GM18511 (cell line): ENCODE measurements around the gene CYREN.
"Not testable (repeated sequence)": the region's sequence is repeated elsewhere in the genome, so short reads cannot be mapped to it uniquely, and the experiment has no call there.

ENCODE experiments used
- ATAC-seq: cut with Tn5 transposase; IDR thresholded peaks from one replicate; pipeline ENCODE4 v1.9.1; 2021; ENCODE audit warnings: mild to moderate bottlenecking, moderate library complexity; ENCODE audit not compliant: unreplicated experiment

Gene CYREN

DNA sequence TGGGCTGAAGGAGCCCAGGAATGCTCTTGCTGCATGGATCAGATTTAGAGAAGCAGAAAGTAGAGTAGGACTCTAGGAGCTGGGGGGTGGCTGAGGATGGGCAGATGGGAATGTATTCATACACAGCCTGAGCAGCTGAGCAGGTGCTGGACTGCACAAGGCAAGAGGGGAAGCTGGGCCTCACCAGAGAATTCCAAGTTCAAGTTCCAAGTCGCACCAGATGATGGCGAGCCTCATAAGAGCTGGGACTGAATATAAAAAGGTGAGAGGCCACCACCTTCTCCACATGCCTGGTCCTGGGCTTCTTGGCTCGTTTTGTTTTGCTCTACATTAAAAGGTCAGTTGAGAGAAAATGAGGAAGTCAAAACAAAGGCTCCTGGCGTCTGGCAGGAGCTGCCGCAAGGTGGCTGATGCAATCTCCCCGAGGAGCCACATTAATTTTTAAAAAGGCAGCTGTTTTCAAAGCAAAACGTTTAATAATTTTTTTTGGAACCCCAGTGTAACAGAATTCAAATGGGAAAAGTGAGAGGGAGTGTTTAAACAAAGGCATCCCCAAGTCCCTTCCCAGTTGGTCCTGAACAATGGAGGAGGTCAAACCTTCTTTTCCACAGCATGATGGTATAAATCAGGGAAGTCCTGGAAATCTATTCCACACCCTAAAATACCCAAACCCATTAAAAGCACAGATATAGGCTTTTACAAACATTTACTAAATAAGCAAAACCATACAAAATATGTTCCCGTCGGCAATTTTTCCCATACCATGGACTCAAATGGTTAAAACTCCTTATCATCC lies 9.5 kb downstream of the CYREN start:
- ATAC-seq: no peak

DNA sequence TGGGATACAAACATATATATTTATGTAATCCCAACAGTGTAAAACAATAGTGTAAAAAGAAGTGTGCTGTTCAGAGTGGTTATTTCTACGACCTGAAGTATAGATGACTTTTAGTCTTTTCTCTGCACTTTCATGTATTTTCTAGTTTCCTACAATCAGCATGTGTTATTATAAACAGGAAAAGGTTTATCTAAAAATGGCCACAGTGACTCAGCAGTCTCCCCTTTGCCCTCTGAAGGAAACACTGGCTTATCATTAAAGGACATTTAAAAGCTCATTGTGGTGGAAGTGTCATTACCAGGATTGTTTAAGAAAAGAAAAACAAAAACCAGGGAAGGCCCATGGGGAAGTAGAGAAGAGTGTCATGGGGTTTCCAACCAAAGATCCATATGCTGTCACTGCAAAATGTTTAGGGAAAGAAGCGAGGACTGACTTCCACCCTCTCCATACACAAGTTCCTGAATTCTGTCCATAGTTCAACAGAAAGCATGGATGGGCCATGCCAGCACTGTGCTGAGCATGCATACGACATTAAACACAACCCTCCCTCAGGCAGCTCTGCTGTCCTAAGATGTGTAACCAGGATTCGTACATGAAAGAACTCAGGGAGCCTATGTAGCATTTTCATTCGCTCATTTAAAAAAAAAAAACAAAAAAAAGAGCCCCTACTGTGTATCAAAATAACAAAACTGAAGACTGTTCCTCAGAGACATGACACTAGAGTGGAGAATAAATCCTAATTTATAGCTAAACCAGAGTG lies 10.2 kb downstream of the CYREN start:
- ATAC-seq: peak; percentile 60

DNA sequence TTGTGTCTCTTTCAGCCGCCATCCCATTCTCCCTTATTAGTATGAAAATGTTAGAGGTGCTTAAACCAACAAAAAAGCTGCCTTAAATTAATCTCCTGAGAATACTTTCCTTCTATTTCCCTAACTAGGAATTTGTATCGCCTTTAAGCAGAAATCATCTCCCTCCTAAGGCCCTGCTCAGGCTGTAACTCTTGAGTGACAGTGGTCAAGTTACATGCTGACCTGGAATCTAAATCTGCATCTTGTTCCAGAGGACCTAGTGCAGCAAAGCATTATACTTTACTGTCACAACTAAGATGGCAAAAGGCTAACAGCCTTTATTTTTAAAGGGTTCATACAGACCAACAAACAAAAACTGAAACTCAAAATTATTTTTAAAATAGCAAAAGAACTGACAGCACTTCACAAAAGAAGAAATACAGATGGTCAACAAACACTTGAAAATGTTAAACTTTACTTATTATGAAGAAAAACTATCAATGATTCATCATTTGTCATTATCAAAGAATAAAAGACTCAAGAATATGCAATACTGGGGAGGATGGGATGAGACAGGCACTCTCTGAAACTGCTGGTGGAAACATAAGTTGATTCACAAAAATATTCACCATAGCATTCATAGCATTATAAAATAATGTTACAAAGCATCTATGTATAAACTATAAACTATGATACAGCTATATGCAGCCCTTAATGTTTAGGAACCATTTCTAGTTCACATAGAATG lies 11.0 kb downstream of the CYREN start:
- ATAC-seq: no peak

DNA sequence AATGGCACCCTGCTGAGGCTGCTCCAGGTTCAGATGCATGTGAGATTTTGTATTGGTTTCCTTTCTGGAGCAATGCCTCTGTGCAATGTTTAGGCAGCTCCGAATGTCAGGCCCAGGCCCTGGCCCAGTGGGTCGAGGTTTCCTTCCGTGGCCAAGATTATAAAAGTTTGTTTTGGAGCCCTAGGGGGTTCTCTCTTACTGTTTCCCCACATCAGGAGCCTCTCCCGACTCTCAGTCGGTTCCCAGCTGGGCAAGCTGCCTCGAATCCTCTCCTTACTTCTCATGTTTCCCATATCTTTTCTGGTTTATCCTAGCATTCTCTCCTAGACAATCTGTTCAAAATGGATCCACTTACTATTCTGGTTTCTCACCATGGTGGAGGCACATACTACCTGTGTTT lies 11.6 kb downstream of the CYREN start:
- ATAC-seq: no peak

DNA sequence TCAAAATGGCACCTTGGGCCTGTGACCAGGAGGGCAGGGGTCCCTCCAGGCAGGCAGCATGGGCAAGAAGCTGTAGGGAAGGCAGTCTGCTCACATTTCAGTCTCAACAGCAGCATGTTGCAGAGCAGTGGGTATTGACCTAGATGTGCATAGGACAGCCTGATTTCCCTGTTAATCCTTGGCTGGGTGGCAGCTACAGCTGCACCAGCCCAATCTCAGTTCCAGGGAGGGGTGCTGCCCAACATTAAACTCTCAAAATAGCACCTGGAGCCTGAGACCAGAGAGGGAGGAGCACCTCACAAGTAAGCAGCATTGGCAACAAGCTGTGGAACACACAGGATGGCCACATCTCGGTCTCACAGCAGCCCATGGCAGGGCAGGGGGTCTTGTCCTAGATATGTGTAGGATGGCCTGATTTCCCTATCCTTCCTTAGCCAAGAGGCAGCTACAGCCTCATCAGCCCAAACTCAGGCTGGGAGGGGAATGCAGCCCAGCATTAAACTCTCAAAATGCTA lies 12.3 kb downstream of the CYREN start:
- ATAC-seq: no peak

DNA sequence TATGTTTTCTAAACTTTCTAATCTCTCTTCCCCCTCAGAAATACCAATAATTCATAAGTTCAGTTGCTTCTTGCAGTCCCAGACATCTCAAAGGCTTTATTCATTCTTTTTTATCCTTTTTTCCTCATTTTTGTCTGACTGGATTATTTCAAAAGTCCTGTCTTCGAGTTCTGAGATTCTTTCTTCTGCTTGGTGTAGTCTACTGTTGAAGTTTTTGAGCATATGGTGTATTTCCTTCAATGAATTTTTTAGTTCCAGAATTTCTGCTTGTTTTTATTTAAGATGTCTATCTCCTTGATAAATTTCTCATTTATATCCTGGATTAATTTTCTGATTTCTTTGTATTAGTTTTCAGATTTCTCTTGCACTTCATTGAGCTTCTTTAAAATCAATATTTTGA lies 14.2 kb downstream of the CYREN start:
- no peak for ATAC-seq

DNA sequence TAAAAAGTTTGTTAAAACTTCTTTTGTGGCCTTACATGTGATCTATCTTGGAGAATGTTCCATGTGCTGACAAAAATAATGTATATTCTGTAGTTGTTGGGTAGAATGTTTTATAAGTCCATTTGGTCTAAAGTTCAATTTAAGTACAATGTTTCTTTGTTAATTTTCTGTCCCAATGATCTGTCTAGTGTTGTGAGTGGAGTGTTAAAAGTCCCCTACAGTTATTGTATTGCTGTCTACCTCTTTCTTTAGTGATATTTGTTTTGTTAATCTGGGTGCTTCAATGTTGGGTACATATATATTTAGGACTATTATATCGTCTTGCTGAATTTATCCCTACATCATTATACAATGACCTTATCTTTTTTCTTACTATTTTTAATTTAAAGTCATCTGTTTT lies 15.8 kb downstream of the CYREN start:
- ATAC-seq: no peak

DNA sequence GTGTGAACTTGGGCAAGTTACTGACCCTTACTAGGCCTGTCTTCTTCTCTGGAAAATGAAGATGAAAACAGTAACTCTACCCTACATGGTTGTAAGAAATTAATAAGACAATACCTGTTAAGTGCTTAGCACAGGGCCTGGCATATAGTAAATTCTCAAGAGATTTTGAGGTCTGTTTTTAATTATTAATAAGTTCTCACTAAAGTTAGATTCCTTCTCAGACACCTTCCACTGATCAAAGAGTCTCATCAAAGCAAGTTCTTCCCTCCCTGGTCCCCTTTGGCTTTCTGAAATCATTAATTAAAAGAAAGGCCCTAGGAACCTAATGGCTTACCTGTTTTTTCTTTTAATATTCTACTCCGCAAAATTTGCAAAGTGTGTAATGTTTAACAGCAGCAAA lies 18.1 kb downstream of the CYREN start:
- no peak for ATAC-seq

DNA sequence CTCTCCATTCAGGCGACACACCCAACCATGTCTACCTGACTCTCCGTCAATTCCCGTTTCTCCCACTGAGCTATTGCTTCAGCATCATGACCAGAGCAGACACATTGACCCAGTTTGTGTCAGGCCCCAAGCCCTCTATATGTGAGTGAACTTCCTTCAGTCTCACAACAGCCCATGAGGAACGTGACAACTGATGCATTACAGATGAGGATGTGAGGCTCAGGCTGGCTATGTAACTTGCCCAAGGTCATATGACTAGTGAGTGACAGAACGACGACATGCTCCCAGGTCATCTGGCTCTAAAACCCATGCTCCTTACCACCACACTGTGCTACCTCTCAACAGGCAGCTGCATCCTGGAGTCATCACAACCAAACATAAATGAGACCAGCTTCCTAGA lies 19.0 kb downstream of the CYREN start:
- no peak for ATAC-seq

DNA sequence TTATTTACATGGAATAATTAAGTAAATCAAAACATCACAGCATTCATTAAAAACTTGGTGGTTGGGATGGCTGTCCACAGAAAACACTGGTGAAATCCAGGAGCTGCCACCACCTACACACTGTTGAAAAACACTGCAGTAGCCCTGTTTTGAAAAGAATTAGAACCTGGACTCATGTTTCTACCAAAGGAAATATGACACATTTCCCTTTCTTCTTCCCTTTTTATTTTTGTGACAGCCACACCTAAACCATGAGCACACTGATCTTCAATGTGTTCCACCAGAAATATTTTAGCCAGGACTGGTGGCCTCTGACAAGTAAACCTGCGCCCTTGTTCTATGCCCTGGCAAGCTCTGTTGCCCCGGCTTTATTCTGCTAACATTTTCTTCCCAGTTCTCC lies 19.4 kb downstream of the CYREN start:
- no peak for ATAC-seq

DNA sequence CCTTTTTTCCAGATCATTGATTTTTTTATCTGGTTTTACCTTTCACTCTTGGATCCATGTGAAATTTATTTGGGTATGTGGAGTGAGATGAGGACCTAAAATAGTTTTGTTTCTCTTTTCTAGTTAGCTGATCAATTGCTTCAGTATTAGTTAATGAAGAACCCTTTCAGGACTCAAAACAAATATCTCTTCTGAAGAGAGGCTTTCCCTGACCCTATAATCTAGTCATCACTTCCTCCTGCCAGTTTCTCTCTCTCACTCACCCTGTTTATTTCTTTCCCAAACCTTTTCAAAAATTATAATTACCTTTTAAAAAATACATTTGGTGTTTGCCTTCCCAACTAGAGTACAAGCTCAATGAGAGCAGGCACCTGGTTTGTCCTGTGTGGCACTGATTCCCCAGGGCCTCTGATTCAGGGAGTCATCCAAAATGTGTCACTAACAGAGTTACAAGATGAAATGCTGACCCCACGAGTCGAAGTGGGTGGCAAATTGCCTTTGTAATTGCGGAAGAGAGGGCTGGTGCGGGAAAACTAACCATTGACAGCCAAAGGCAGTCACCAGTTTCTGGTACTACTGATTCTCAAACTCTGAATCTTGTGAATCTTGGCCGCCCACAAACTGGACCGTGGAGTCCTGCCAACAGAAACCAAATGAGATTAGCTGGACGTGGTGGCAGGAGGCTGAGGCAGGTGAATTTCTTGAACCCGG lies 20.3 kb downstream of the CYREN start:
- no peak for ATAC-seq

DNA sequence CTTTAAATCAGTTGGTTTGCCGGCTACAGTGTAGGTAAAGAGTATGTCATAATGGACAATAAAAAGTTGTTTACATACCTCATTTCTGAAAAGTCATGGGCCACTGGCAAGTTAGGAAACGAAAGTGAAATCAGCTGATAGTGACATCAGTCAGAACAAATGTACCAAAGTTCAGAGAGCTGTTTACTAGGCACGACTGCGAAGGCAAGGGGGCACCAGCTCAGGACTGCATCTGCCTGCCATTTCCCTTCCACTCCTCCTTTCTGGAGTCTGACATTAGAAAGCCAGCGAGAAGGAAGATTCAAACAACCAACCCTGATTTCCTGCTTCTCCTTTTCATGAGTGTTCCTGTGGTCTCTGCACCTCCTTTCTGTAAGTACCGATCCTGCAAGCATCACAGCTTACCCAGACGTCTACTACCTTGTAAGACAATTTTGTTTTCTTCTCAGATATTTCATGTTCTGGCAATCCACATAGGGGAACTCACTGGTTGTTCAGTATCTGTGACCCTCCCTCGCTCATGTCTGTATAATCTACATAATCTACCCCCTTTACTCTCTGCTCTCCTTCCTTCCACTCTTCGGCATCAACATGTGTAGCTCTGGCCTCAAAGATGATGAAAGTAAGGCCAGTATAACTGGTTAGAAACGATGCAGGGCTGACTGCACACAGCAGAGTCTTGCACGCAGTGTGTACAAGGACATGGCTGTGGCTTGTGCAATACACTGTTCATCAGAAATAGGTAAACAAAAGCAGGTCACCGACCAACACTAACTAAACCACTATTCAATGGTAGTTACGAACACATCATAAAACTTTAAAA lies 22.4 kb downstream of the CYREN start, which contains the start of gene TMEM140:
TSS of gene TMEM140 (plus strand) at position 174 of the 823 bp plus-strand sequence. CDS start 16,370 bp downstream, outside the sequence.
- ATAC-seq: peak; percentile 73

DNA sequence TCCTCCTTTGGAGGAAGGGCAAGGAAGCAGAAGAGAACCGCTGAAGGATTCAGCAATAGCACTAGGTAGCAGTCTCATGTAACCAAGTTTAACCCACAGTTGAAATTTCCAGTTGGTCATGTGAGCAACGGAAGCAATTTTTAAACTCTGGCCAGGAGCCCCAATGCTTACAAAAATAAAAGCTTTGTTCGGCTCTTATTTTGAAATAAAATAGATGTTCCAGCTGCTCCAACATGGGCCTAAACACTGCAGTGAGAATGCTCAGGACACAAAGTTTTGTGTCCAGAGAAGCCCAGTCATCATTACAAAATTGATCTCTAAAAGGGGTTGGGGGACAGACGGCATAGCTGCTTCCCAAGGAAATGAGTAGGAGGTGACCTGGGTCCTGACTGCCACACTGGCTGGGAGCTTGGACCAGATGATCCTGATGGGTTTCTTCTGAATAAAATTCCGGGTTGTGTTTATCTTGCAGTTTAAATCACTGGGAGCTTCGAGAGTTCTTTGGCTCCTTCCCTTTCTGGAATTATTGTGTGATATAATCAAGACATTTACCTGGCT lies 23.1 kb downstream of the CYREN start:
- peak; percentile 11 for ATAC-seq

DNA sequence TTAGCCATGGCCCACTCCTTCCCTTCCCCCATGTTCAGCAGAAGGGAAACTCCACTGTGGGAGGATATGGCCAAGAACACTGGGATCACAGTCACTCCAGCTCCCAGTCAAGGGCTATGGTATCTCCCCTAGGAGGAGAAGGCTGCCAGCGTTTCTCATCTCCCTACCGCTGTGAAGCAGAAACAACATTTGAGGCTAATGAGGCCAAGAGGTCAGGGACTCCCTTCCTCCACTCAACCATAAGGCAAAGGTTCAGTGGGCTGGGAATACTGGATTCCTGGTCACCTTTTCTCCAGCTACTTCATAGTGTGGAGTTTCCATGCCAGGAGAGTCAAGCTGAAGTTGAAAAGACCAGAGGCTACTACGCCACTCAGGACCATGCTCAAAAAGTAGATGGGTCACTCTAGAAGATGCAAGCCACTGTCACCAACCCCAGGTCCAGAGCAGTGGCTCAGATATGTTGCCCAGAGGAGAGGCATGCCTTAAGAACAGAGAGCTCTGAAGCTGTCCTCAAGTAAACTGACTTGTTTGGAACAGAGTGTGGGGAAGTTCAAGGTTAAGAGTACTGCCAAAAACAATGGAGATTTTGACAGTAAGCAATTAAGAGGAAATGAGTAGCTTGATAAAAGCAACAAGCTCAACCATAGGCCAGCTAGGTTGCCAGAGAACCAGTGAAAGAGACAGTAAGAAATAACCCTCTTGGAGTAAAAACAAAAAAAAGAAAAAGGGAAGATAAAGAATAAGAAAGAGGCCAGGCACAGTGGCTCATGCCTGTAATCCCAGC lies 26.4 kb downstream of the CYREN start:
- ATAC-seq: no peak

DNA sequence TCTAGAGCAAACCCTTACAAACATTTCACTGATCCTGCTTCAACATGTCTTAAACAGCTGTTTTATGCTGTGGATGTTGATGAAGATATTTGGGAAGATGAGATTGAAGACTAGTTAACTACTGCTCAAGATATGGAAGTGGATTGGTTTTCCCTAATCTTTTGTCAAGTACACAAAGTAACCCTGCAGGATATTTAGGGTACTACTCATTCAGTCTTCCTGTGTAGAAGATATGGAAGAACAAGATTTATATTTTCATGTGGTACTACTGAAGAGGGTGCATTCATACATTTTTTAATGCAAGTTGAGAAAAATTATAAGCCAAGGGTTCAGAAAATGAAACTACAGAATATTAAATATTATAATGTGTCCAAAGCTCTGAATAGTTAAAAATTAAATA lies 40.9 kb downstream of the CYREN start:
- ATAC-seq: no peak

DNA sequence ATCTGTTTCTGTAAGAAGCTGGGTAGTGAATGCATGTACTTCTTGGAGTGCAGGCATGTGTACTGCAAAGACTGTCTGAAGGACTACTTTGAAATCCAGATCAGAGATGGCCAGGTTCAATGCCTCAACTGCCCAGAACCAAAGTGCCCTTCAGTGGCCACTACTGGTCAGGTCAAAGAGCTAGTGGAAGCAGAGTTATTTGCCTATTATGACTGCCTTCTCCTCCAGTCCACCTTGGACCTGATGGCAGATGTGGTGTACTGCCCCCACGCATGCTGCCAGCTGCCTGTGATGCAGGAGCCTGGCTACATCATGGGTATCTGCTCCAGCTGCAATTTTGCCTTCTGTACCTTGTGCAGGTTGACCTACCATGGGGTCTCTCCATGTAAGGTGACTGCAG lies 41.6 kb downstream of the CYREN start:
- ATAC-seq: no peak

DNA sequence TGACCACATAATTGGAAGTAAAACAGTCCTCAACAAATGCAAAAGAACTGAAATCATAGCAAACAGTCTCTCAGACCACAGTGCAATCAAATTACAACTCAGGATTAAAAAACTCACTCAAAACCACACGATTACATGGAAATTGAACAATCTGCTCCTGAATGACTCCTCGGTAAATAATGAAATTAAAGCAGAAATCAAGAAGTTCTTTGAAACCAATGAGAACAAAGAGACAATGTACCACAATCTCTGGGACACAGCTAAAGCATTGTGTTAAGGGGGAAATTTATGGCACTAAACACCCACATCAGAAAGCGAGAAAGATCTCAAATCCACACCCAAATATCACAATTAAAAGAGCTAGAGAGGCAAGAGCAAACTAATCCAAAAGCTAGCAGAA lies 45.9 kb downstream of the CYREN start:
- ATAC-seq: not testable (repeated sequence)

DNA sequence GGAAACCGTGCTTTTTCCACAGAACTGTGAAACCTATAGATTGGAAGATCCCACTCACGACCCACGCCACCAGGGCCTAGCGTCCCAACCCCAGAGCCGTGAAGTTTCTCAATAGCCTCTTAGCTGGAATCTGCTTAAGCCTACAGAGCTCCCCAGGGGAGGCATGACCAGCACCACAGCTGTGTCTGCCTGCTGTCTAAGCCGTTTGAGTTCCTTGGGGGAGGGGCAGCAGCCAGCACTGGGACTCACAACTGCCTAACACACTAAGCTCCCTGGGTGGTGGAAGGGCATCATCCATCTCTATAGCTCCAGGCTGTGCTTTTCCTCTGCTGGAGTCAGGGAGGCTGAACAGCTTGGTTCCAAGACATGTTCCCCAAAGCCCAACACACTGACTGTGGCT lies 48.6 kb downstream of the CYREN start:
- no peak for ATAC-seq

DNA sequence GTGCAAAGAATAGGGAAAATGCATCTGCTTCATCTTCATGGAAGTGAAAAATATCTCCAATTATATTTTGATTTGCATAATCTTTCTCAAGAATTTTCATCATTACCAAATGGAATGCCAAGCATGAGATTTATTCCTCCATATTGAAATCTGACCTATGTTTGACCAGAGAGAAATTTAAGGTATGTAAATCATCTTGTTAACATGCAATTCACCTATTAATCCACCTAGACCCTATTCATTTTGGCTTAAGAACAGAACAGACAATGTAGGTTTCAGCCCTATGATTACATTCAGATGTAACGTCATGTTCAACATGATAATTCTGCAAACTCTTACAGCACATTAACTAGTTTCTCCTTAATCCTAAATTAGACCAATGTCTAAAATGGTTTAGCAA lies 53.4 kb downstream of the CYREN start:
- ATAC-seq: no peak
